ENCODE measurements around the gene FBXO42. TPM values are rescaled to one million over a fixed set of nuclear protein-coding genes. Genes with fewer than 3 reads are reported as not detected.
"Not testable (repeated sequence)": the region's sequence is repeated elsewhere in the genome, so short reads cannot be mapped to it uniquely, and the experiment has no call there.

FBXO42 gene
- polyA plus RNA-seq, 3 donors from 2014 or later, result 12.2 to 26.2 (median 24.7) TPM

DNA sequence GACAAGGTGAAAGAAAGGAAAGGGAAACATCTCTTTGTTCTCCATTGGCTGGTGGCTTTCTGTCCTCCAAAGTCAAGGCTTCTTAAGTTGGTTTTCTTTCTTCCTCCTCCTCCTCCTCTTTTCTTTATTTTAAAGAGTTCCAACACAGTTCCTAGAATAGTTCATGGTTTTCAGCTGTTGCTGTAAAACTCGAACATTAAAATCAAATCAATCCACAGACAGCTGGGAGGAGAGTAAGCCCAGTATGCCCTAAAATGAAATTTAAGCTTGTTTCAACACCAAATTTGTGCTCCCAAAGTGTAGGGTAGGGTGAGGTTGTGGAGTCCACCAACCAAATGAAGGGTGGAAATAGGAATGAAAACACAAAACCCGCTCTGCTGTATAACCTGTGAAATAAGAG is 104.8 kb downstream of the FBXO42 start:
- H3K36me3 Mint-ChIP-seq, result peaks cover 0 to 29% (median 3%) of the 10 kb centered on the region in 3 donors
- H3K4me1 Mint-ChIP-seq, result peaks cover 18 to 28% of the 10 kb centered on the region in 2 donors
- peak overlapping the region in 2 of 6 donors; percentile 55 to 64 for H3K27ac Mint-ChIP-seq
- no peaks in the 10 kb centered on the region for H3K9me3 Mint-ChIP-seq
- peaks cover 0 to 3% (median 2%) of the 10 kb centered on the region in 3 donors for H3K27me3 Mint-ChIP-seq (ENCODE audit: low read depth in 3 of 3)
- no peak for DNase-seq
- H3K4me3 Mint-ChIP-seq, result no peak overlapping the region

DNA sequence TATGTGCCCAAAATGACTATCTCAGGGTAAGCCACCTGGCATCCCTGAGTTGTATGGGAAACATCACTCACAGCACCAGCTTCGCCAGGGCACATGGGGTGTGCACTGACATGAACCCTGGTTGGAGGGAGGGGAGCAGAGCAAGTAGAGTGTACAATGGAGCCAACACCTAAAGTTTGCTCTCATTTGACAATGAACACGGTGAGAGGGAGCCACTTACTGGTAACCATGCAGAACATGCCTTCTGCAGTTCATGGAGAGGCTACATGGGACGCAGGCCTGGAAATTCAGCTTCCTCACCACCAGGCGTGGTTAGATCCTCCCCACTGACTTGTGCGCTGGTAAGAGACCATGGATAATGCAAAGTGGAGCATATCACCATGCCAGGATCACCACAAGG is 105.3 kb downstream of the FBXO42 start:
- peaks cover 18 to 28% of the 10 kb centered on the region in 2 donors for H3K4me1 Mint-ChIP-seq
- H3K4me3 Mint-ChIP-seq, result no peak overlapping the region
- peaks cover 0 to 3% (median 2%) of the 10 kb centered on the region in 3 donors for H3K27me3 Mint-ChIP-seq (ENCODE audit: low read depth in 3 of 3)
- H3K27ac Mint-ChIP-seq, result peak overlapping the region in 1 of 6 donors; percentile 64
- no peak for DNase-seq
- H3K9me3 Mint-ChIP-seq, result no peaks in the 10 kb centered on the region
- peaks cover 0 to 26% (median 3%) of the 10 kb centered on the region in 3 donors for H3K36me3 Mint-ChIP-seq

DNA sequence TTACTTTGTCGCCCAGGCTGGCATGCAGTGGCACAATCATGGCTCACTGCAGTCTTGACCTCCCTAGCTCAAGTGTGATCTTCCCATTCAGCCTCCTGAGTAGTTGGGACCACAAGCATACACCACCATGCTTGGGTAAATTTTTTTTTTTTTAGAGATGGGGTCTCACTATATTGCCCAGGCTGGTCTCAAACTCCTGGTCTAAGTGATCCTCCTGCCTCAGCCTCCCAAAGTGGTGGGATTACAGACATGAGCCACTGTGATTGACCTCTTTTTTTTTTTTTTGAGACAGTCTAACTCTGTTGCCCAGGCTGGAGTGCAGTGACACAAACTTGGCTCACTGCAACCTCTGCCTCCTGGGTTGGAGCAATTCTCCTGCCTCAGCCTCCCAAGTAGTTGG is 106.0 kb downstream of the FBXO42 start:
- Mint-ChIP-seq H3K36me3 (peaks cover 0 to 20% (median 0%) of the 10 kb centered on the region in 3 donors), H3K4me1 (peaks cover 18 to 28% of the 10 kb centered on the region in 2 donors)
- not testable (repeated sequence) for DNase-seq; H3K27ac Mint-ChIP-seq; H3K9me3 Mint-ChIP-seq; H3K4me3 Mint-ChIP-seq; H3K27me3 Mint-ChIP-seq (ENCODE audit: low read depth in 3 of 3)

DNA sequence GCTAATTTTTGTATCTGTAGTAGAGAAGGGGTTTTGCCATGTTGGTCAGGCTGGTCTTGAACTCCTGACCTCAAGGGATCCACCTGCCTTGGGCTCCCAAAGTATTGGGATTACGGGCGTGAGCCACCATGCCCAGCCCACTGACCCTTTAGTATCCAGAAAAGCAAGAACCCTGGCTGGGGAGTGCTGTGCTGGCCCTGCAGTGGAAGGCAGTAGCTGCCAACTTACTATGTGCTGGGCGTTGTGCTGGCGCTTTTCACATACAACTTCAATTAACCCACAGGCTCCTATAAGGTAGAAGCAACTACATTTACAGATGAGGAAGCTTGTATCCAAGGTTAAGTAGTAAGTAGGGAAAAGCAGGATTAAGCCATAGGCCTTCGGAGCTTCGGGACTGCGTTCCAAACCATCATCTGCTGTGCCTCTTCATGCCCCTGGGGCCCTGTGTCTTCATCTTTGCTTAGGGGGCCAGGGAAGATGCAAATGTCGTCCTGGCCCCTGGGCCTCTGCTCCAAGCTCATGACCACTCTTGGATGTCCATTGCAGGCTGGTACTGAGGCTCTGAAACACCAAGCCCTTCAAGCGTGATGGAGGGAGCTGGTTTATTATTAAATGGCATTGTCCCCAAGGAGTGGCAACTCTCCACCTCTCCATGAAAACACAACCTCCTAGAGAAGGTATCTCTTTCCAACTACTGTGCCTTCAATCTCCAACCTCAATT is 106.6 kb downstream of the FBXO42 start:
- Mint-ChIP-seq H3K36me3 (peaks cover 0 to 16% (median 0%) of the 10 kb centered on the region in 3 donors), H3K27ac (no peak overlapping the region), H3K27me3 (ENCODE audit: low read depth in 3 of 3) (peaks cover 0 to under 1% (median 0%) of the 10 kb centered on the region in 3 donors), H3K4me3 (no peak overlapping the region), H3K9me3 (no peaks in the 10 kb centered on the region), H3K4me1 (peaks cover 18 to 28% of the 10 kb centered on the region in 2 donors)
- no peak for DNase-seq

DNA sequence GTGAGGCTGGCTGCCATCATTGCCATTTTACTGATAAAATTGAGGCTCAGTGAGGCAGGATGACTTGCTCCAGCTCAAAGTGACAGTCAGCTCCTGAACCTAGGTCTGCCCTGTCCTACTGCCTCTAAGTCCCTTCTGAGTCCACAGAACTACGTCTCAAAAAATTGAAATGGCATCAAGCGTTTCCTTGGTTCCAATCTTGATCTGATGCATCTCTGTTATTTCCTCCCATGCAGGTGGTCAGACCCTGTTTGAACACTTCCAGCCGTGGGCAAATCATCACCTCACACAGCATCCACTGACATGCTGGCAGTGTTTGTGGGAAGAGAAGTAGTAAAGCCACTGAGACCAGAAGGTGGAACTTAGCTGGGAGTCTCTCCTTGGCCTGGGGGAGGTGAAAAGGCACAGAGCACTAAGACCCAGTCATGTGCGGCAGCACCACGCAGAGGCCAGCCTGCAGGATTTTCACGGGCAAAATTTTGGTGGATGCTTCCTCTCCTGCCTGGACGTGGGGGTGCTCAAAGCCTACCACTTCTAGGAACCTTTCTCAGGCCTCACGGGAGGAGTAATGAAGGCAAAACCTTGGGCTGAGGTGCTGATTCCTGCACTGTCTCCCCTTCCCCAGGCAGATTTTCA is 107.5 kb downstream of the FBXO42 start:
- Mint-ChIP-seq H3K27ac (no peak overlapping the region), H3K4me3 (no peak overlapping the region)

DNA sequence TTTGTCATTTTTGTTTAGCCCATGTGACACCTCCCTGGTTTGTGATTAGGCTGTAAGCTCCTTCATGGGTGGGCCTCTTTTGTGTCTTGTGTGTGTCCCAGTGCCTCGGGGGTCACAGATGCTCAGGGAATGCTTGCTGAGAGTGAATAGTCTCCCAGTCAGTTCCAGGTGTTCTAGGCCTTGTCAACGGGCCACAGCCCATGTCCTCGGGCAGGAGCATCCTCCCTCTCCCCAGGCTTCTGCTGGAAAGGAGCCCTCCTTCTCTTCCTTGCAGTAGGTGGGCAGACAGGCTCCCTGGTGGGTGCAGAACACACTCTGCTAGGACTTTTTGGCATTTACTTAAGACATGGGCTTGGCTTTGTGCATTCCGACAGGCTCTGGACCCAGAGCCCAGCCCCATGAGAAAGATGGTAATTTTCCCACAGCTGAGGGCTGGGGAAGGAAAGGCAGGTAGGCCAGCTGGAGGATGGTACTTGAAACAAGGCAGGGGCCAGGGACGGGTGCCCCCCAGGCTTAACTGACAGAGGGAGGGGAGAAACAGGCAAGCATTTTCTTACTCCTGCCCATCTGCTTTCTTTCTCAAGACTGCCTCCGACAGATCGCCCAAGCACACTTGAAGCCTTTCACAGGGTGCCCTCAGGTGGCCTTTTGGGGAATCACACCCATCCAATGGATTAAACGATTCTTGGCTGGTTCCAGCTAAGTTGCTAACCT is 108.2 kb downstream of the FBXO42 start:
- peak; percentile 53 to 68 (median 56) for DNase-seq
- H3K27me3 Mint-ChIP-seq (ENCODE audit: low read depth in 3 of 3), result peaks cover 1 to 4% (median 2%) of the 10 kb centered on the region in 3 donors
- H3K36me3 Mint-ChIP-seq, result peaks cover 0 to 7% (median 0%) of the 10 kb centered on the region in 3 donors
- no peaks in the 10 kb centered on the region for H3K9me3 Mint-ChIP-seq
- peak overlapping the region in 1 of 5 donors; percentile 17 for H3K4me3 Mint-ChIP-seq
- H3K4me1 Mint-ChIP-seq, result peaks cover 11 to 18% of the 10 kb centered on the region in 2 donors
- peak overlapping the region in 5 of 6 donors; percentile 9 to 36 (median 17) for H3K27ac Mint-ChIP-seq

More for the DNA sequence above, 107.5 kb downstream of the FBXO42 start:
- peaks cover 1 to 2% (median 2%) of the 10 kb centered on the region in 3 donors for H3K27me3 Mint-ChIP-seq (ENCODE audit: low read depth in 3 of 3)
- no peaks in the 10 kb centered on the region for H3K9me3 Mint-ChIP-seq
- H3K36me3 Mint-ChIP-seq, result peaks cover 0 to 11% (median 0%) of the 10 kb centered on the region in 3 donors
- peaks cover 16 to 25% of the 10 kb centered on the region in 2 donors for H3K4me1 Mint-ChIP-seq
- no peak for DNase-seq

DNA sequence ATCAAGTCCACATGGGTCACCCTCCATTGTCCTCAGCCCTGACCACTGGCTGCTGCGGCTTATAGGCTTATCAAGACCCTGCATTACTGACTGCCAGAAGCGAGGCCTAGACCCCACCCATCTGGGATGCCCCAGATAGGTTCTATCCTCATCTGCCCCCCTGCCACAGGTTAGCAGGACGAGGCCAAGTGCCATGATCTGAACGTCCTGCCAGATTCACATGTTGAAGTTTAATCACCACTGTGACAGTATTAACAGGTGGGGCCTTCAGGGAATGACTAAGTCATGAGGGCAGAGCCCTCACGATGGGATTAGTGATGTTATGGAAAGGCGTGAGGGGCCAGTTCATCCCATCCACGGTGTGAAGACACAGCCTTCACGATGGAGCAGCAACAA is 109.1 kb downstream of the FBXO42 start:
- no peaks in the 10 kb centered on the region for H3K9me3 Mint-ChIP-seq
- no peak overlapping the region for H3K27ac Mint-ChIP-seq
- H3K4me3 Mint-ChIP-seq, result no peak overlapping the region

DNA sequence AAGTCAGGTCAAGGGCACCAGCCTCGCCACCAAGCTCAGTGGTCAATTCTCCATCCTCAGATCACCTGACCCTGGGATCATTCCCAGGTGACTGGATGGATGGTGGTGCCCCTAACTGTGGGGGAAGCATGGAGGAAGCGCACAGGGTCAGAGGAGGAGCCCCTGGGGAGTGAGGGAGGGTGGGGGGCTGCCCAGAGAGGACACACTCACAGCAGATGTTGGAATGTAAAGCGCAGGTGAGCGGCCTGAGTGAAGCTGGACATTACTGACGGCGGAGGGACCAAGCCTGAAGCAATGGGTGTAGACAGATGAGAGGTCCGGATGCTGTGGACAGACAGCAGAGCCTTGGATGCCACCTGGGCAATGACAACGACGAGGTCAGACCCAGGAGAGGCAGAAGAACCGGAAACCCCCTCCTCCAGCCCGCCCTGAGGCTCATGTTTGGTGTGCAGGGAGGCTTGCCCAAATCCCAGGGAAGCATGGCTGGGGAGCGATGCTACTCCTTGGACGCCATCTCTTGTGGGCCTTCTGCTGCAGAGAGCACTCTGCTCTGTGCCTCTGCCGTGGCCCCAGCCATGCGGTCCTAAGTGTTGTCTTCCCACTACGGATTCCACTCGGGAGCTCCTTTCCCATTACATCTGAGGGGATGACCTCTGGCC is 109.6 kb downstream of the FBXO42 start:
- Mint-ChIP-seq H3K36me3 (peaks cover 0 to 7% (median 0%) of the 10 kb centered on the region in 3 donors), H3K27me3 (ENCODE audit: low read depth in 3 of 3) (peaks cover 3 to 5% (median 4%) of the 10 kb centered on the region in 3 donors), H3K27ac (no peak overlapping the region), H3K9me3 (no peaks in the 10 kb centered on the region), H3K4me1 (peaks cover 8 to 9% of the 10 kb centered on the region in 2 donors), H3K4me3 (no peak overlapping the region)
- no peak for DNase-seq

More for the DNA sequence above, 109.1 kb downstream of the FBXO42 start:
- H3K36me3 Mint-ChIP-seq, result peaks cover 0 to 7% (median 0%) of the 10 kb centered on the region in 3 donors
- H3K4me1 Mint-ChIP-seq, result peaks cover 3 to 10% of the 10 kb centered on the region in 2 donors
- peaks cover 1 to 4% (median 2%) of the 10 kb centered on the region in 3 donors for H3K27me3 Mint-ChIP-seq (ENCODE audit: low read depth in 3 of 3)
- no peak for DNase-seq

DNA sequence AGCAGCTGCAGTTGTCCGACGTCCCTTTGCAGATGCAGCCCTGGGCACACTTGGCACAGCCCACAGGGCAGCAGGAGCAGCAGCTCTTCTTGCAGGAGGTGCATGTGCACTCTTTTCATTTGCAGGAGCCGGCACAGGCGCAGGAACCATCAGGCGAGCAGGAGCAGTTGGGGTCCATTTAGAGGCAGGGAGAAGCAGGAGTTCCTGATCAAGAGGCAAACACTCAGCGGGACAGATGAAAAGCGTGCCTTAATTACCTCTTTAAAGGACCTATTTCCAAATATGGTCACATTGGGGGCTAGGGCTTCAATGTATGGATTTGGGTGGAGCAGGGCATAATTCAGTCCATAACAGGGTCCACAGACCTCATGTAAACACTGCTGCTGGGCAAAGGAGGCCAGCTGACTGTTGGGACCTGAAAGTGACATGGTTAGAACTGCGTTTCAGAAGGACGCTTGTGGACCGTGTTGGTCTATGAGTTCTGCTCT is 111.0 kb downstream of the FBXO42 start:
- no peaks in the 10 kb centered on the region for H3K9me3 Mint-ChIP-seq
- no peaks in the 10 kb centered on the region for H3K36me3 Mint-ChIP-seq
- peak overlapping the region in 2 of 6 donors; percentile 23 to 41 for H3K27ac Mint-ChIP-seq
- DNase-seq, result no peak
- peaks cover 21 to 23% of the 10 kb centered on the region in 2 donors for H3K4me1 Mint-ChIP-seq
- H3K4me3 Mint-ChIP-seq, result no peak overlapping the region
- peaks cover 9 to 16% (median 14%) of the 10 kb centered on the region in 3 donors for H3K27me3 Mint-ChIP-seq (ENCODE audit: low read depth in 3 of 3)

DNA sequence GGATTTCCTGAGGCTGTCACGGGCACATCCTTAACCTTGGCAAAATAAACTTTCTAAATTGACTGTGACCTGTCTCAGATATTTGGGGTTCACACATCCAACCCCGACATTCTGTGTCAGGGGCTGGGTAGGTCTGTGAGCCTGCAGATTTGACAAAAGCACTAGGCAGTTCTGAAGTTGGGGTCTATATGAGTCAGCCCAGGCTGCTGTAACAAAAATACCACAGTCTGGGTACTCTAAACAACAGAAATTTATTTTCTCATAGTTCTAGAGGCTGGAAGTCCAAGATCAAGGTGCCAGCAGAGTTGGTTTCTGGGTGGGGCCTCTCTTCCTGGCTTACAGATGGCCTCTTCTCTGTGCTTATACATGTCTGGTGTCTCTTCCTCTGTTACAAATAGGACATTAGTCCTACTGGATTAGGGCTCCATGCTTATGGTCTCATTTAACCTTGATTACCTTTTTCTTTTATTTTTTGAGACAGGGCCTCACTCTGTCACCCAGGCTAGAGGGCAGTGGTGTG is 112.2 kb downstream of the FBXO42 start:
- H3K36me3 Mint-ChIP-seq, result no peaks in the 10 kb centered on the region
- peaks cover 25 to 33% of the 10 kb centered on the region in 2 donors for H3K4me1 Mint-ChIP-seq
- H3K4me3 Mint-ChIP-seq, result no peak overlapping the region
- H3K27ac Mint-ChIP-seq, result peak overlapping the region in 5 of 6 donors; percentile 28 to 92 (median 81)
- H3K27me3 Mint-ChIP-seq (ENCODE audit: low read depth in 3 of 3), result peaks cover 10 to 17% (median 15%) of the 10 kb centered on the region in 3 donors
- DNase-seq, result no peak
- H3K9me3 Mint-ChIP-seq, result no peaks in the 10 kb centered on the region

DNA sequence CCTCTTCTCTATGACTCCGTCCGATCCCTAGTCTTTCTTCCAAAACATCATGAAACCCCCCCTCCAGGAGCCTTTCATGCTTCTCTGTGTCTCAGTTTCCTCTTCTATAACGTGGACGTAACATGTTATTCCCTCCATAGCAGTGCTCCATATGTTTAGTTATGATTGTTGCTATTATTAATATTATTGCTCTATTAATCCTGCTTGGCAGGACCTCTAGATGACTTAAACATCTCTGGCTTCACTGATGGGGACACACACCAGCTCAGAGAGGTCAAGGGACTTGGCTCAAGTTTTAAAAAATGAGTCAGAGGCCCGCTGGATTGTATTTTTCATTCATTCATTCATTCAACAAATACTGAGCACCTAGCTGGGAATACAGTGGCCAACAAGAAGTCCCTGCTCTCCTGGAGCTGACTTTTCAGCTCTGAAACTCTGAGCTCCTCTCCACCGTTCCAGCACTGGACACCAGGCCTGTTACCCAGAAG is 114.9 kb downstream of the FBXO42 start:
- Mint-ChIP-seq H3K36me3 (no peaks in the 10 kb centered on the region), H3K9me3 (no peaks in the 10 kb centered on the region), H3K4me1 (peaks cover 21 to 29% of the 10 kb centered on the region in 2 donors), H3K27me3 (ENCODE audit: low read depth in 3 of 3) (peaks cover 10 to 17% (median 15%) of the 10 kb centered on the region in 3 donors), H3K27ac (peak overlapping the region; percentile 85 to 98 (median 96)), H3K4me3 (peak overlapping the region; percentile 88 to 93 (median 92))
- no peak for DNase-seq

DNA sequence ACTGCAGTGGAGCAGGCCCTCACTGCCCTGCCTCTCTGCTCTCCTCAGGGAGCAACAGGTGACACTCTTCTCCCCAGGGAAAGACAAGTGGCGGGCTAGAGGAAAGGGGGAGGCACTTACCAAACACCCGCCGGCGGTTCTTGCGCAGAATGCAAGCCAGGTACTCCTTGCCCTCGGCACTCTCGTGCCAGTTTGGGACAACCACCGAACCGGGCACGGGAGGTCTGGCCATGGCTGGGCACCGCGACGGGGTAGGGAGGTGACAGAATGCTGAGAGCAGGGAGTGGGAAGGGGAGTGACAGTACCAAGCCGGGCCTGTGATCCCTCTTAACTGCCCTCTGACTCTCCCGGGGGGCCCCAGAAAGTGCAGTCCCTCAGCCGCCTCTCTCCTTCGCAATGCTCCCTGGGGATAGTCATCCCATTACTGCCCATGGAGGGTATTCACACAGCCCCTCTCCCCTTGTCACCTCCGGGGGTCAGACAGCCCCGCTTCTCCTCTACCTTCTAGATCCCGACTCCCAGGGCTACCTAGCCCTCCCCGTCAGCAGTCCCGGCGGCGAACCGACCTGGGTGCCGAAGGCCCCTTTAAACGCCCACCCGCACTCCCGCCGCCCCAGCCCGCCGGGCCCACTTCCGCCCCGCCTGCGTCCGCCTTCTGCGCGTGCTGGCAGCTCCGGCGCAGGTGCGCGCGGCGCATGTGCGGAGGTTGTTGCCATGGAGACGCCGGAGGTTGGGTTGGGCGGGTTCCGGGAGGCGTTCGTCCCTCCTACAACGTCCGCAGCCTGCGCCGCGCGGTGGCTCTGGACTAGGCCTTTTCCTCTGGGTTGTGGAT is 115.6 kb downstream of the FBXO42 start, which contains the start of gene CPLANE2:
Gene CPLANE2 (minus strand): TSS at position 673 of the 832 bp plus-strand sequence. CDS start 441 bp downstream, at position 232.
- peak within 1 kb of the TSS; percentile 88 to 98 (median 96) for H3K27ac Mint-ChIP-seq
- H3K27me3 Mint-ChIP-seq (ENCODE audit: low read depth in 3 of 3), result peaks cover 10 to 17% (median 15%) of the 10 kb centered on the region in 3 donors
- peaks cover 21 to 29% of the 10 kb centered on the region in 2 donors for H3K4me1 Mint-ChIP-seq
- H3K36me3 Mint-ChIP-seq, result no peaks in the 10 kb centered on the region
- peak within 1 kb of the TSS; percentile 88 to 93 (median 92) for H3K4me3 Mint-ChIP-seq
- DNase-seq, result peak; percentile 97
- no peaks in the 10 kb centered on the region for H3K9me3 Mint-ChIP-seq
